GM12892 (cell line): ENCODE measurements around the gene GID8.

ENCODE experiments used
- POLR2A ChIP-seq: IDR thresholded peaks from 2 replicates; pipeline ENCODE4 v1.6.1; 2011; ENCODE audit warnings: low read depth, low read length, control low read depth
- POLR2AphosphoS5 ChIP-seq: IDR thresholded peaks from 2 replicates; pipeline ENCODE4 v1.6.1; 2011; ENCODE audit warnings: low read depth, low read length, control low read depth
- TAF1 ChIP-seq: IDR thresholded peaks from 2 replicates; pipeline ENCODE4 v1.6.1; 2011; ENCODE audit warnings: low read depth, mild to moderate bottlenecking, control low read depth, low read length, borderline replicate concordance

- no peak for TF ChIP-seq POLR2A
- TF ChIP-seq POLR2AphosphoS5, result peak; percentile 10; the same call in 1 of the 2 replicates
- no peak for TF ChIP-seq TAF1
Measured at GRCh38 chr20:62898970-62899632, 38.8 kb upstream of the GID8 start.
